HG02938 (cell line): ENCODE data around the gene SLAMF7.
"Not testable (repeated sequence)": the region's sequence is repeated elsewhere in the genome, so short reads cannot be mapped to it uniquely, and the experiment has no call there.

ENCODE experiments used
- ATAC-seq: cut with Tn5 transposase; IDR thresholded peaks from one replicate; pipeline ENCODE4 v1.9.1; 2021; ENCODE audit warnings: mild to moderate bottlenecking, moderate library complexity; ENCODE audit not compliant: unreplicated experiment

SLAMF7 gene

GRCh38 chr1:160739098-160739511 is at the start of gene SLAMF7:
TSS of gene SLAMF7 (plus strand) at chr1:160739247. CDS start at chr1:160739302, 55 bp downstream.
- ATAC-seq, result peak; percentile 61

- not testable (repeated sequence) for ATAC-seq
Measured at GRCh38 chr1:160692390-160692789, 46.7 kb upstream of the SLAMF7 start.

GRCh38 chr1:160702100-160702499 is 36.9 kb upstream of the SLAMF7 start:
- ATAC-seq, result no peak

- no peak for ATAC-seq
Measured at GRCh38 chr1:160704250-160704649, 34.8 kb upstream of the SLAMF7 start.

GRCh38 chr1:160705212-160705621 is 33.8 kb upstream of the SLAMF7 start:
- ATAC-seq, result not testable (repeated sequence)

GRCh38 chr1:160705742-160706141 is 33.3 kb upstream of the SLAMF7 start:
- ATAC-seq, result no peak

- ATAC-seq, result no peak
Measured at GRCh38 chr1:160706526-160707235, 32.4 kb upstream of the SLAMF7 start.

- ATAC-seq, result no peak
Measured at GRCh38 chr1:160707236-160708064, 31.6 kb upstream of the SLAMF7 start.

- no peak for ATAC-seq
Measured at GRCh38 chr1:160708118-160708517, 30.9 kb upstream of the SLAMF7 start.

- peak; percentile 41 for ATAC-seq
Measured at GRCh38 chr1:160708801-160709200, 30.2 kb upstream of the SLAMF7 start.

- no peak for ATAC-seq
Measured at GRCh38 chr1:160709715-160710114, 29.3 kb upstream of the SLAMF7 start.

- ATAC-seq, result no peak
Measured at GRCh38 chr1:160710517-160711252, 28.4 kb upstream of the SLAMF7 start.

GRCh38 chr1:160711276-160711601 is 27.8 kb upstream of the SLAMF7 start:
- no peak for ATAC-seq

GRCh38 chr1:160711602-160712311 is 27.3 kb upstream of the SLAMF7 start, which contains the start of gene CD48:
TSS of gene CD48 (minus strand) at chr1:160711822. CDS start at chr1:160711763, 59 bp downstream.
- ATAC-seq, result peak; percentile 45

- peak; percentile 36 for ATAC-seq
Measured at GRCh38 chr1:160712525-160713080, 26.4 kb upstream of the SLAMF7 start.

GRCh38 chr1:160713161-160713560 is 25.9 kb upstream of the SLAMF7 start:
- ATAC-seq, result no peak

GRCh38 chr1:160714034-160714648 is 24.9 kb upstream of the SLAMF7 start:
- ATAC-seq, result not testable (repeated sequence)

GRCh38 chr1:160716013-160716412 is 23.0 kb upstream of the SLAMF7 start:
- no peak for ATAC-seq

GRCh38 chr1:160717306-160717705 is 21.7 kb upstream of the SLAMF7 start:
- ATAC-seq, result no peak

GRCh38 chr1:160718210-160718609 is 20.8 kb upstream of the SLAMF7 start:
- no peak for ATAC-seq
